Esophagus (tissue), 2 donors: ENCODE data around the gene SSRP1. TPM values are rescaled to one million over a fixed set of nuclear protein-coding genes. Genes with fewer than 3 reads are reported as not detected.
"Not testable (repeated sequence)": the region's sequence is repeated elsewhere in the genome, so short reads cannot be mapped to it uniquely, and the experiment has no call there.

Experiments used
- H3K27ac ChIP-seq, 2 donors: one replicate each; pipeline ENCODE4 v1.5.1; 2013; ENCODE audit warnings: low read depth in 2 of 2, mild to moderate bottlenecking in 2 of 2, inconsistent platforms in 1 of 2, low read length in 1 of 2, moderate library complexity in 1 of 2
- H3K27me3 ChIP-seq, 2 donors: one replicate each; pipeline ENCODE4 v1.6.1; 2013; ENCODE audit warnings: low read length in 2 of 2, control low read depth in 1 of 2, mild to moderate bottlenecking in 1 of 2; ENCODE audit not compliant: insufficient read depth in 2 of 2, control insufficient read depth in 1 of 2
- H3K36me3 ChIP-seq, 2 donors: one replicate each; pipeline ENCODE4 v1.6.1; 2013; ENCODE audit warnings: low read length in 1 of 2; ENCODE audit not compliant: control insufficient read depth in 2 of 2, insufficient read depth in 2 of 2
- H3K4me1 ChIP-seq, 2 donors: one replicate each; pipeline ENCODE4 v1.6.1; 2013; ENCODE audit warnings: low read length in 1 of 2; ENCODE audit not compliant: control insufficient read depth in 2 of 2, insufficient read depth in 2 of 2
- H3K4me3 ChIP-seq, 2 donors: one replicate each; pipeline ENCODE4 v1.5.1; 2013; ENCODE audit warnings: low read length in 2 of 2, mild to moderate bottlenecking in 2 of 2, low read depth in 1 of 2, moderate library complexity in 1 of 2
- H3K9me3 ChIP-seq, 2 donors: one replicate each; pipeline ENCODE4 v1.6.1; 2013; ENCODE audit warnings: mild to moderate bottlenecking in 2 of 2, low read depth in 1 of 2, low read length in 1 of 2, moderate library complexity in 1 of 2; ENCODE audit not compliant: control insufficient read depth in 2 of 2, insufficient read depth in 1 of 2
- WGBS, 2 donors: extraction: QIAGEN DNeasy Blood & Tissue Kit; methylation state at CpG; one replicate each; pipeline ENCODE4 v1.1.7; 2013; 5-methylcytosine and 5-hydroxymethylcytosine counted together
- polyA plus RNA-seq, 2 donors: library from polyadenylated mRNA; stranded (reverse); fragments of 200-250 nt; gene quantifications; one replicate each; pipeline ENCODE4 v1.2.3, GENCODE V29; 2013
- donor health status: healthy with polysubstance abuse.
- donor health status: Bipolar disorder and iron deficiency.

Gene SSRP1
- polyA plus RNA-seq, 2 donors, result 18.8 to 67.4 TPM

DNA sequence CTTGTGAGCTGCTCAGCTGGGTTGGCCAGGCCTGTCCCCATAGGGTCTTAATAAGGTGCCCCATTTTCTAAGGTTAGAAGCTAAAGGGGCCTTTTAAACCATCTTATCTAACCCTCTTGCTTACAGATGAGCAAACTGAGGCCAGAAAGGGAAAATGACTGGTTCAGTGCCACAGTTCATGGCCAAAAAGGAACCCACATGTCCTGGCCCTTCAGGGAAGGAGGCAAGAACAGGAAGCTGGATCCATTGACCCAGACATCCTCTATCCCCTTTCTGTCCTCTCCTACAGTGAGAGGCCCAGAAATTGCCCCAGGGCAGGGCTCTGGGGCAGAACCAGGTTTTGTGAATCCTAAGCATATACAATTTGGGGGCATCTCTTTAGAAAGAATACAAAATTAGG is 35.2 kb upstream of the SSRP1 start:
- H3K9me3 ChIP-seq, result peaks cover 0 to 2% of the 10 kb centered on the region in 2 donors
- H3K27me3 ChIP-seq, result no peaks in the 10 kb centered on the region
- no peak overlapping the region for H3K4me3 ChIP-seq
- no peak overlapping the region for H3K27ac ChIP-seq
- no peaks in the 10 kb centered on the region for H3K4me1 ChIP-seq
- no peaks in the 10 kb centered on the region for H3K36me3 ChIP-seq

DNA sequence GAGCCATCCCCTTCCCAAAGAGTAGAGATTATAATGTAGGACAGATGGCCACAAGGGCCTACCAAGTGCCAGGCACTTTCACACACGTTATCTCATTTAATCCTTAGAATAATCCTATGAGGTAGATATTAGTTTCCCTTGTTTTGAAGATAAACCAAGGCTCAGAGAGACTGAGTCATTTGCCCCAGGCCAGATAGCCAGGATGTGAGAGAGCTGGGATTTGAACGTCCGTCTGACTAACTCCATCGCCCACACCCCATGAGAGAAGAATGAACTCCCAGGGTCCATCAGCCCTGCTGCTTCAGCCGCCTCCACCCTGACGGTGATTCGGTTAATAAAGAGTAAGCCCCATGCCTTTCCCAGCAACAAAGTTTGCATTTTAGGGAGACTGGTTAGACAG is 34.6 kb upstream of the SSRP1 start:
- H3K9me3 ChIP-seq, result peaks cover 0 to 2% of the 10 kb centered on the region in 2 donors
- H3K27ac ChIP-seq, result no peak overlapping the region
- WGBS, 2 donors, result 75 to 90% methylated on average over 7 of the region's 7 CpGs
- no peaks in the 10 kb centered on the region for H3K36me3 ChIP-seq
- no peaks in the 10 kb centered on the region for H3K27me3 ChIP-seq
- no peak overlapping the region for H3K4me3 ChIP-seq
- no peaks in the 10 kb centered on the region for H3K4me1 ChIP-seq

GRCh38 chr11:57368845-57369232 is 33.1 kb upstream of the SSRP1 start:
- no peak overlapping the region for H3K27ac ChIP-seq
- no peaks in the 10 kb centered on the region for H3K36me3 ChIP-seq
- WGBS, 2 donors, result 51 to 61% methylated on average over 5 of the region's 5 CpGs
- H3K4me3 ChIP-seq, result no peak overlapping the region
- no peaks in the 10 kb centered on the region for H3K4me1 ChIP-seq
- peaks cover 0 to 2% of the 10 kb centered on the region in 2 donors for H3K9me3 ChIP-seq
- no peaks in the 10 kb centered on the region for H3K27me3 ChIP-seq

DNA sequence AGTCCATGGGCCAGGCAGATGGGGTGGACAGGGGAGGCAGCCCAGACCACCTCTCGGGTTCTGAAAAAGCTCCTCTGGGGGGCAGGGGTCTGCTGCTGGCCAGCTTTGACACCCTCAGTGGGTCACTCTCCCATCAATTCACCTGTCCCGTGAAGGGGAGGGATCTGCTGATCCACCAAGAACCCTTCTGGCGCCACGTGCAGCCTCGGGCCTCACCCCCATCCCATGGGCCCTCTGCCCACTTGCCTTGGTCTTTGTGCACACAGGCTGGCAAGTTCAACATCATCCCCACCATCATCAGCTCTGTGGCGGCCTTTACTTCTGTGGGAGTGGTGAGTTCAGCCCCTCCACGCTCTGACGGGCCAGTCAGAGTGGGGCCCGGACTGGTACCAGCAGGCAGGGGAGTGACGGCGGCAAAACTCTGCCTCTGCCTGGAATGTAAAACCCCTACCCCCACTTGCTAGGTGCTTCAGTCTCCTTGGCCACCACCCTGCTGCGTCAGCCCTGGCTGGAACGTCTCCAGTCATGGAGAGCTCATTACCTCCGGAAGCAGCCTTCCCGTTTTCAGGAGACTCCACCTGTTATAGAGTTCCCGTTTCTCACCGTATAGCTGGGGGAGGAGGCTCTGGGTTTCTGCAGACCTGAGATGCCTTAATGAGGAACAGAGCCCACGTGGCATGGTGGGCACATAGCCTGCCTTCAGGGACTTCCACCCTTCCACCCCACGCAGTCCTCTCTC is 32.6 kb upstream of the SSRP1 start:
- H3K9me3 ChIP-seq, result peaks cover 0 to 2% of the 10 kb centered on the region in 2 donors
- H3K4me1 ChIP-seq, result no peaks in the 10 kb centered on the region
- no peak overlapping the region for H3K4me3 ChIP-seq
- no peaks in the 10 kb centered on the region for H3K27me3 ChIP-seq
- H3K27ac ChIP-seq, result no peak overlapping the region
- 56 to 61% methylated on average over 19 of the region's 19 CpGs for WGBS, 2 donors
- H3K36me3 ChIP-seq, result no peaks in the 10 kb centered on the region

DNA sequence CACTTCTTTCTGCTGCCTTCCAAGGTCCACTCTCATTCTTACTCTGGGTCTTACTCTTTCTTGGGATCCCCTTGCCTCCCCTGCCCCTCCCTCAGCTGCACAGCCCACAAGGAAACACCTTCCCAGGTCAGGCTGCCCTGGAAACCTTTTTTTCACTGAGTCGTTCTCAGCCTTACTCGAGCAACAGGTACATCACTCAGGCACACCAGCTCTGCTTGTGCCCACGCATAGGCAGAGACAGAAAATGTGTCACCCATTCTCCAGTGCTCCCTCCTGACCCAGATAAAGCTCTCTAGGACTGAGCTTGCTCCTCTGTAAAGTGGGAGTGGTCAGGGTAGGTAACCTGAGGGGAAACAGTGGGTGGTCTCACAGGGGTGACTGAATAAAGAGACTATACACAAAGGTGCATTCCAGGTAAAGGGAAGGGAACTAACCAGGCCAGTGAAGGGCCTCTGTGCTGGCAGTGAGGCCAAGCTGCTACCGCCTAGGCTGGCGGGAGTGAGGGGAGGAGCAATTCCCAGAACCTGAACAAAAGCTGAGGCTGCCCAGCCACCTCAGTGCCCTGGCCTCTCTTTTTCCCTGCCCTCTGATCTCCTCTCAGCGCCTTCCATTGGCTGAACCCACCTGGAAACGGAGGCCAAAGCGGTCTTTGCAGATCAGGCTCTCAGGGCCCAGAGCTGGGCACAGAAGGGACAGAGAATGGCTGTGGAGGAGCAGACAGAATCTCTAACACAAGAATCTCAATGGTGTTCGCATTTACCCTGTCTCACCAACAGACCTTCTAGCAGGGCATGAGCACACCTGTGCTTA is 29.4 kb upstream of the SSRP1 start:
- H3K4me3 ChIP-seq, result no peak overlapping the region
- no peak overlapping the region for H3K27ac ChIP-seq
- H3K9me3 ChIP-seq, result peaks cover 0 to 2% of the 10 kb centered on the region in 2 donors
- no peaks in the 10 kb centered on the region for H3K27me3 ChIP-seq
- no peaks in the 10 kb centered on the region for H3K36me3 ChIP-seq
- no peaks in the 10 kb centered on the region for H3K4me1 ChIP-seq
- 79 to 80% methylated on average over 9 of the region's 9 CpGs for WGBS, 2 donors

DNA sequence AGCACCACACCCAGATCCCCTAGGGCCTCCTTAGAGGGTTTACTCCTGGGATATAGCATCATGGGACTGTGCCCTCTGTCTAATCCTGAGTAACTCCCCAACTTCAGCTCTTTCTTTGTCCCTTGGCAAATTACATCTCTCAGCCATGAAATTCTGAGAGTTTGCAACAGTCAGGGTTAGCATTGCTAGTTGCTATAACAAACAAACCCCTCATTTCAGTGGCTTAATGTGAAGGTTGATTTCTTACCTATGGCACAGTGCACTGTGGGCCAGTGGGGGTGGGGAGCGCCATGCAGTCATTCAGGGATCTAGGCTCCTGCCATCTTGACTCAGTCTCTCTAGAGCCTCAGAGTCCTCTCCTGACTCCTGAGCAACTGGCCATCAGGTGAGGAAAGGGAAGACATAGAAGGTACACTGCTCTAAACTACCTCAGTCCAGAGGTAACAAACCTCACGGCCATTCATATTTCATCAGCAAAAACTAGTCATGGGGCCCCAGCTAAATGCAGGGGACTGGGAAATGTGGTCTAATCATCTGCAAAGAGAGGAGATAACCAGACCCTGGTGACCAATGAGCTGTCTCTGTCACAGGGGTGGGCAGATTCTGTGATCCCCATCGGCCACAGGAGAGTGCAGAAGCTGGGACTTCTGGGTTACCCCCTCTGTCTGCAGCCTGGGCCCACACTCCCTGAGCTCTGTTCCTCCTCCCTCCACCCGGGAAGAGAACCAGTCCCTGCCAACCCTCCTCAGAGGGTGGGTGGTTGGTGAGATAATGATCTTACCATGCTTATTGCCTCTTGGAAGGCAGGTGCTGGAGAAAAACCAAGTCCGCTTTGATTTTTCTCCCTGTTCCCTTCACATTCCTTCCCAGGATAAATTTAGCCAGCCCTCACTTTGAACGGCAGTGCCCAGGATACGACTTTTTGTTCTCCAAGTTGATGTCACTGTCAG is 27.7 kb upstream of the SSRP1 start:
- Histone ChIP-seq H3K4me1 (peaks cover 0 to 2% of the 10 kb centered on the region in 2 donors), H3K36me3 (no peaks in the 10 kb centered on the region), H3K9me3 (no peaks in the 10 kb centered on the region), H3K4me3 (no peak overlapping the region), H3K27ac (no peak overlapping the region), H3K27me3 (no peaks in the 10 kb centered on the region)
- 61 to 62% methylated on average over 7 of the region's 7 CpGs for WGBS, 2 donors

DNA sequence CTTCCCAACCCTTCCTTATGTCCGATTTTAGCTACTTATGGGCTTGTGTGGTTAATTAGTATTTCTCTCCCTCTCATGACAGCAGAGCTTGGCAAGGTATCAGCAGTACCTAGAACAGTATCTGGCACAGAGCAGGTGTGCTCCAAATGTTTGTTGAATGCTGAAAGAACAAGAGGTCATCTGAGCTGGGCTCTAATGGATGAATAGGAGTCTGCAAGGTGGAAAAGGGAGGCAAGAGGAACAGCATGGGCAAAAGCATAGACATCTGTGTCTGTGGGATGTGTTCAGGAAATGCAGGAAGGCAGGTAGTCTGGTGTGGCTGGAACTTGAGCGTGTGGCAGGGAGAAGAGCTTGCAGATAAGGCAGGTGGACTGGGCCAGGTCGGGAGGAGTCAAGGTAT is 26.2 kb upstream of the SSRP1 start:
- WGBS, 2 donors, result 80 to 86% methylated on average over 3 of the region's 3 CpGs
- Histone ChIP-seq H3K27me3 (no peaks in the 10 kb centered on the region), H3K9me3 (no peaks in the 10 kb centered on the region), H3K4me1 (peaks cover 0 to 2% of the 10 kb centered on the region in 2 donors), H3K4me3 (no peak overlapping the region), H3K36me3 (no peaks in the 10 kb centered on the region), H3K27ac (no peak overlapping the region)

GRCh38 chr11:57361420-57361819 is 25.7 kb upstream of the SSRP1 start:
- H3K4me3 ChIP-seq, H3K27ac ChIP-seq, H3K36me3 ChIP-seq, H3K9me3 ChIP-seq, H3K4me1 ChIP-seq, H3K27me3 ChIP-seq: not testable (repeated sequence)

GRCh38 chr11:57360991-57361390 is 25.3 kb upstream of the SSRP1 start:
- no peak overlapping the region for H3K4me3 ChIP-seq
- WGBS, 2 donors, result 92% methylated on average over 8 of the region's 8 CpGs
- no peak overlapping the region for H3K27ac ChIP-seq
- no peaks in the 10 kb centered on the region for H3K9me3 ChIP-seq
- peaks cover 0 to 2% of the 10 kb centered on the region in 2 donors for H3K4me1 ChIP-seq
- no peaks in the 10 kb centered on the region for H3K36me3 ChIP-seq
- H3K27me3 ChIP-seq, result no peaks in the 10 kb centered on the region
